ENCODE results near the gene ALG12. TPM values are rescaled to one million over a fixed set of nuclear protein-coding genes. Genes with fewer than 3 reads are reported as not detected.

Gene ALG12
- total and polyA plus RNA-seq, 2 of the 13 experiments (the other 11 are each of a cell fraction or from before 2014, with no cell fraction given) = 7.8 to 15.8 TPM

- TF ChIP-seq ZNF589 (CRISPR knock-in tag; conservative IDR thresholded peaks at IDR 0.05) = no peak
- no peak for TF ChIP-seq ZNF512 (CRISPR knock-in tag; IDR thresholded peaks at IDR 0.05)
- TF ChIP-seq CHD2 (IDR thresholded peaks at IDR 0.05; ENCODE audit: low read depth, low read length) = no peak
- TF ChIP-seq MBD4 (IDR thresholded peaks at IDR 0.05; ENCODE audit: borderline replicate concordance, low read length) = no peak
- 0 out of 2 replicates have a peak, but pooled peaks have one; percentile 12 for TF ChIP-seq MYPOP (CRISPR knock-in tag; IDR thresholded peaks at IDR 0.05)
- 0 out of 2 replicates have a peak, but pooled peaks have one; percentile 14 for TF ChIP-seq ZNF263 (CRISPR knock-in tag; IDR thresholded peaks at IDR 0.05)
- no peak for TF ChIP-seq SPEN (CRISPR knock-in tag; IDR thresholded peaks at IDR 0.05; ENCODE audit: low read depth)
- TF ChIP-seq HCFC1 (IDR thresholded peaks at IDR 0.05; ENCODE audit: low read depth, low read length) = no peak
- TF ChIP-seq ZNF556 (CRISPR knock-in tag; IDR thresholded peaks at IDR 0.05; ENCODE audit: borderline replicate concordance) = no peak
- no peak for TF ChIP-seq ZNF251 (CRISPR knock-in tag; IDR thresholded peaks at IDR 0.05)
- peak; percentile 36 for TF ChIP-seq GABPB1 (CRISPR knock-in tag; IDR thresholded peaks at IDR 0.05)
- no peak; the same call in 1 of the 2 replicates for TF ChIP-seq ZNF609 (CRISPR knock-in tag; IDR thresholded peaks at IDR 0.05; ENCODE audit: borderline replicate concordance)
- TF ChIP-seq ZC3H4 (CRISPR knock-in tag; IDR thresholded peaks at IDR 0.05; ENCODE audit: borderline replicate concordance) = peak; percentile 28; the same call in 1 of the 2 replicates
- no peak for TF ChIP-seq CEBPZ (IDR thresholded peaks at IDR 0.05; ENCODE audit: low read length)
- no peak for TF ChIP-seq JARID2 (CRISPR knock-in tag; IDR thresholded peaks at IDR 0.05; ENCODE audit: insufficient replicate concordance)
- TF ChIP-seq SRY (CRISPR knock-in tag; IDR thresholded peaks at IDR 0.05) = peak; percentile 24; the same call in 1 of the 2 replicates
- no peak for TF ChIP-seq HNRNPK (IDR thresholded peaks at IDR 0.05; ENCODE audit: low read depth, low read length, poor library complexity, severe bottlenecking)
Observed at GRCh38 chr22:49966774-49967705, 48.8 kb upstream of the ALG12 start (continued).
